Endothelial cell of umbilical vein (primary cell): ENCODE measurements around the gene GFRA3. TPM values are rescaled to one million over a fixed set of nuclear protein-coding genes. Genes with fewer than 3 reads are reported as not detected.

Experiments
- BruUV-seq: library from RNA; stranded (reverse); fragments of 400-500 nt; replicated peaks from 2 replicates; lab custom pipeline; 2021; lab: Mats Ljungman, UMichigan
- CTCF ChIA-PET: fragments of 300-600, 350-600 bp; sonication (Branson Sonifier 250); formaldehyde crosslinking; loops from one replicate; lab custom pipeline; 2021; ENCODE audit warnings: antibody characterized with exemption, inconsistent platforms; lab: Charles Lee
- POLR2A ChIA-PET: fragments of 300-600, 350-600 bp; sonication (Branson Sonifier 250); formaldehyde crosslinking; loops from one replicate; lab custom pipeline; 2021; ENCODE audit warnings: antibody characterized with exemption, inconsistent platforms; lab: Charles Lee
- DNase-seq: peaks from one replicate; pipeline ENCODE4 v3.0.0-alpha.2; 2011; ENCODE audit warnings: low read depth, low spot score
- FAIRE-seq: peaks from 2 replicates; lab custom pipeline; 2011; peaks lifted over from hg19 to GRCh38; lab: Jason Lieb, UNC
- H2AFZ ChIP-seq: 2 replicates; pipeline ENCODE4 v1.6.0; 2012; ENCODE audit warnings: low read depth, low read length, control low read depth, inconsistent platforms
- H3K27ac ChIP-seq: 2 replicates; pipeline ENCODE4 v1.5.1; 2011; ENCODE audit warnings: low read depth, mild to moderate bottlenecking, control low read depth, low read length, moderate library complexity; ENCODE audit not compliant: insufficient read depth
- H3K27me3 ChIP-seq, 2 experiments: 2 replicates each; pipeline versions ENCODE4 v1.6.0 to v1.6.1; 2011; ENCODE audit warnings: low read length in 2 of 2, mixed read lengths in 1 of 2; ENCODE audit not compliant: control insufficient read depth in 2 of 2, insufficient read depth in 2 of 2
- H3K36me3 ChIP-seq, 2 experiments: 2 replicates in 1 of 2; 3 replicates in 1 of 2; pipeline ENCODE4 v1.5.1; 2011; ENCODE audit warnings: low read length in 2 of 2, mild to moderate bottlenecking in 1 of 2, moderate library complexity in 1 of 2; ENCODE audit not compliant: control insufficient read depth in 2 of 2, insufficient read depth in 2 of 2; ENCODE audit errors: extremely low read depth in 1 of 2
- H3K4me1 ChIP-seq: 3 replicates; pipeline ENCODE4 v1.5.1; 2011; ENCODE audit warnings: mild to moderate bottlenecking, low read length; ENCODE audit not compliant: control insufficient read depth, insufficient read depth; ENCODE audit errors: extremely low read depth
- H3K4me2 ChIP-seq: 2 replicates; pipeline ENCODE4 v1.6.1; 2011; ENCODE audit warnings: low read length, control low read depth, mixed read lengths; ENCODE audit not compliant: insufficient read depth
- H3K4me3 ChIP-seq, 3 experiments: fragments of 200-600 bp in 1 of 3; sonication (generic), shearing (Covaris generic) in 1 of 3; replicated peaks in 1 of 3; 2 replicates each; pipeline ENCODE4 v1.5.1; 2011 to 2016; ENCODE audit warnings: control low read depth in 3 of 3, low read length in 3 of 3, mild to moderate bottlenecking in 2 of 3, inconsistent platforms in 1 of 3, low read depth in 1 of 3, moderate library complexity in 1 of 3; ENCODE audit not compliant: insufficient read depth in 1 of 3
- H3K79me2 ChIP-seq: 2 replicates; pipeline ENCODE4 v1.6.0; 2012; ENCODE audit warnings: low read length, inconsistent platforms; ENCODE audit not compliant: control insufficient read depth, insufficient read depth
- H3K9ac ChIP-seq: replicated peaks from 2 replicates; pipeline ENCODE3; 2011; ENCODE audit warnings: low read length, control low read depth; ENCODE audit not compliant: insufficient read depth; ENCODE audit errors: extremely low read depth
- H3K9me1 ChIP-seq: replicated peaks from 3 replicates; pipeline ENCODE4 v1.6.0; 2011; ENCODE audit warnings: mild to moderate bottlenecking, low read length; ENCODE audit not compliant: control insufficient read depth, insufficient read depth; ENCODE audit errors: extremely low read depth
- H3K9me3 ChIP-seq: replicated peaks from 2 replicates; pipeline ENCODE4 v1.5.1; 2012; ENCODE audit warnings: low read length, inconsistent platforms; ENCODE audit not compliant: control insufficient read depth, insufficient read depth
- H4K20me1 ChIP-seq: replicated peaks from 2 replicates; pipeline ENCODE3; 2011; ENCODE audit warnings: mild to moderate bottlenecking, low read length; ENCODE audit not compliant: control insufficient read depth, insufficient read depth; ENCODE audit errors: extremely low read depth
- EZH2 ChIP-seq: IDR thresholded peaks from 2 replicates; pipeline ENCODE4 v1.6.1; 2012; ENCODE audit warnings: borderline replicate concordance, low read depth, mild to moderate bottlenecking, moderate library complexity, low read length, inconsistent platforms; ENCODE audit not compliant: severe bottlenecking
- FOS ChIP-seq: IDR thresholded peaks from 2 replicates; pipeline ENCODE4 v1.6.1; 2011; ENCODE audit warnings: mild to moderate bottlenecking, low read length, moderate library complexity, borderline replicate concordance; ENCODE audit not compliant: insufficient read depth
- GATA2 ChIP-seq: IDR thresholded peaks from 2 replicates; pipeline ENCODE4 v1.7.0; 2011; ENCODE audit warnings: low read depth, mild to moderate bottlenecking, moderate library complexity, mixed read lengths, low read length; ENCODE audit not compliant: insufficient read length, insufficient read depth
- JUN ChIP-seq: IDR thresholded peaks from 2 replicates; pipeline ENCODE4 v1.6.1; 2011; ENCODE audit warnings: borderline replicate concordance, low read depth; ENCODE audit not compliant: insufficient read length, insufficient read depth
- MYC ChIP-seq: IDR thresholded peaks from one replicate; pipeline ENCODE4 v1.6.1; 2011; ENCODE audit warnings: mild to moderate bottlenecking, low read depth, low read length
- POLR2A ChIP-seq: IDR thresholded peaks from 2 replicates; pipeline ENCODE4 v1.6.1; 2012; ENCODE audit warnings: low read depth, mild to moderate bottlenecking, control low read depth, low read length
- POLR2AphosphoS5 ChIP-seq: IDR thresholded peaks from 2 replicates; pipeline ENCODE4 v1.6.1; 2012; ENCODE audit warnings: low read depth, mild to moderate bottlenecking, control low read depth, low read length, moderate library complexity; ENCODE audit not compliant: insufficient read depth
- dilution Hi-C: fragments of 300-500 bp; cut with MboI; formaldehyde crosslinking; loops from one replicate; pipeline ENCODE4 v1.15.0; 2019; ENCODE audit warnings: low sequenced_read_pairs; ENCODE audit not compliant: extremely low pct_ligation_motif_present
- intact Hi-C: fragments of 100-400 bp; cut with micrococcal nuclease; formaldehyde crosslinking; loops from one replicate; pipeline ENCODE4 v1.10.0; 2022
- polyA plus RNA-seq, 4 experiments: library from polyadenylated mRNA; depleted of rRNA in 3 of 4; stranded (reverse) in 3 of 4; unstranded in 1 of 4; fragments of >200 nt; gene quantifications; 2 replicates each; pipeline versions ENCODE4 v1.2.1 to v1.2.3, GENCODE V29; 2011 to 2012; ENCODE audit warnings: missing spikeins in 1 of 4
- total RNA-seq: library from RNA; stranded (reverse); gene quantifications from 2 replicates; pipeline ENCODE4 v1.2.3, GENCODE V29; 2021

The GFRA3 gene
- total and polyA plus RNA-seq, 2 donors (not counting 3 experiments of a cell fraction or from before 2014, with no cell fraction given), result 0.10 TPM; not detected in 1

GRCh38 chr5:138243794-138244193 lies 30.6 kb downstream of the GFRA3 start:
- H4K20me1 ChIP-seq, result no peaks in the 10 kb centered on the region
- no peaks in the 10 kb centered on the region for H3K36me3 ChIP-seq
- ChIA-PET CTCF (interaction anchor here (0.7 to 2.7 kb wide), 5 partner anchors 9 to 36 kb away, joined by 3 to 9 read pairs (median 4); no protein-coding TSS in a partner anchor), POLR2A (no interaction called here)
- dilution Hi-C loops, result no loop called here
- H3K27me3 ChIP-seq, result peaks cover 5 to 13% of the 10 kb centered on the region in 2 experiments
- no peak overlapping the region for H3K9ac ChIP-seq
- no TSS peak for BruUV-seq
- peaks cover 2% of the 10 kb centered on the region for H3K4me1 ChIP-seq
- H3K9me3 ChIP-seq, result no peaks in the 10 kb centered on the region
- no peak overlapping the region for H3K27ac ChIP-seq
- H3K9me1 ChIP-seq, result no peaks in the 10 kb centered on the region
- intact Hi-C loops, result no loop called here
- H3K79me2 ChIP-seq, result no peaks in the 10 kb centered on the region
- no peak for TF ChIP-seq GATA2
- no peak for TF ChIP-seq POLR2AphosphoS5
- no peak for TF ChIP-seq POLR2A
- TF ChIP-seq JUN, result no peak
- TF ChIP-seq FOS, result no peak
- TF ChIP-seq EZH2, result no peak
- TF ChIP-seq MYC, result no peak
- no peak overlapping the region for H3K4me3 ChIP-seq
- no peak for FAIRE-seq
- no peak overlapping the region for H3K4me2 ChIP-seq
- no peak for DNase-seq
- H2AFZ ChIP-seq, result no peak overlapping the region
